HUES64 (cell line): Measurements from ENCODE around the gene KRTAP4-9.
"Not testable (repeated sequence)": the region's sequence is repeated elsewhere in the genome, so short reads cannot be mapped to it uniquely, and the experiment has no call there.

Experiments
- H3K27ac ChIP-seq: 2 replicates; pipeline ENCODE4 v1.7.0; 2013; ENCODE audit warnings: low read depth, low read length, inconsistent platforms
- H3K27me3 ChIP-seq: 2 replicates; pipeline ENCODE4 v1.6.1; 2013; ENCODE audit warnings: mild to moderate bottlenecking, low read length; ENCODE audit not compliant: insufficient read depth
- H3K36me3 ChIP-seq: 2 replicates; pipeline ENCODE4 v1.6.1; 2013; ENCODE audit warnings: mild to moderate bottlenecking, low read length; ENCODE audit not compliant: insufficient read depth
- H3K4me1 ChIP-seq: 2 replicates; pipeline ENCODE4 v1.6.1; 2013; ENCODE audit warnings: mild to moderate bottlenecking, low read length, moderate library complexity; ENCODE audit not compliant: insufficient read depth
- H3K4me3 ChIP-seq: 2 replicates; pipeline ENCODE4 v1.5.1; 2013; ENCODE audit warnings: mild to moderate bottlenecking, low read length, moderate library complexity
- H3K9ac ChIP-seq: 2 replicates; pipeline ENCODE4 v1.6.1; 2013; ENCODE audit warnings: mild to moderate bottlenecking, low read depth, low read length
- H3K9me3 ChIP-seq: 2 replicates; pipeline ENCODE4 v1.6.1; 2013; ENCODE audit warnings: low read depth, low read length; ENCODE audit not compliant: insufficient read depth
- WGBS: fragments of 150-250, 120-280 bp; methylation state at CpG from one replicate; pipeline ENCODE4 v1.1.7; 2013; ENCODE audit warnings: missing lambda C conversion rate; 5-methylcytosine and 5-hydroxymethylcytosine counted together

KRTAP4-9 gene

GRCh38 chr17:41139865-41140264 lies 34.7 kb downstream of the KRTAP4-9 start:
- H3K36me3 ChIP-seq, H3K4me1 ChIP-seq, H3K27ac ChIP-seq, H3K4me3 ChIP-seq, H3K27me3 ChIP-seq, H3K9ac ChIP-seq: not testable (repeated sequence)
- peaks cover 22% of the 10 kb centered on the region for H3K9me3 ChIP-seq
- 90% methylated on average over 12 of the region's 12 CpGs for WGBS

- Histone ChIP-seq H3K4me1 (no peaks in the 10 kb centered on the region), H3K27me3 (no peaks in the 10 kb centered on the region), H3K9me3 (peaks cover 22% of the 10 kb centered on the region), H3K36me3 (no peaks in the 10 kb centered on the region), H3K4me3 (no peak within 1 kb of the TSS), H3K27ac (no peak within 1 kb of the TSS), H3K9ac (no peak within 1 kb of the TSS)
- 92% methylated on average over 6 of the region's 6 CpGs for WGBS
Measured at GRCh38 chr17:41140360-41141131, 35.4 kb downstream of the KRTAP4-9 start, which contains the start of gene KRTAP4-6. TSS of gene KRTAP4-6 (minus strand) at chr17:41140544. CDS start at chr17:41140487, 57 bp downstream.

- H3K9ac ChIP-seq = no peak overlapping the region
- H3K4me1 ChIP-seq = no peaks in the 10 kb centered on the region
- H3K27ac ChIP-seq = no peak overlapping the region
Measured at GRCh38 chr17:41141361-41141760, 36.2 kb downstream of the KRTAP4-9 start.

GRCh38 chr17:41144846-41145245 lies 39.7 kb downstream of the KRTAP4-9 start:
- WGBS = 87% methylated on average over 1 of the region's 1 CpG

More at GRCh38 chr17:41141361-41141760, 36.2 kb downstream of the KRTAP4-9 start:
- Histone ChIP-seq H3K36me3 (no peaks in the 10 kb centered on the region), H3K9me3 (peaks cover 22% of the 10 kb centered on the region), H3K4me3 (no peak overlapping the region), H3K27me3 (no peaks in the 10 kb centered on the region)

GRCh38 chr17:41145261-41145660 lies 40.1 kb downstream of the KRTAP4-9 start:
- Histone ChIP-seq H3K36me3 (no peaks in the 10 kb centered on the region), H3K9me3 (peaks cover 17% of the 10 kb centered on the region), H3K9ac (no peak overlapping the region), H3K4me1 (no peaks in the 10 kb centered on the region), H3K4me3 (no peak overlapping the region), H3K27me3 (no peaks in the 10 kb centered on the region), H3K27ac (no peak overlapping the region)
- WGBS = 60% methylated on average over 1 of the region's 2 CpGs

More at GRCh38 chr17:41144846-41145245, 39.7 kb downstream of the KRTAP4-9 start:
- H3K9me3 ChIP-seq = peaks cover 18% of the 10 kb centered on the region
- H3K36me3 ChIP-seq = no peaks in the 10 kb centered on the region
- H3K4me3 ChIP-seq = no peak overlapping the region
- H3K4me1 ChIP-seq = no peaks in the 10 kb centered on the region
- no peak overlapping the region for H3K9ac ChIP-seq
- no peak overlapping the region for H3K27ac ChIP-seq
- H3K27me3 ChIP-seq = no peaks in the 10 kb centered on the region

- no peaks in the 10 kb centered on the region for H3K4me1 ChIP-seq
- peaks cover 11% of the 10 kb centered on the region for H3K9me3 ChIP-seq
- H3K27me3 ChIP-seq = no peaks in the 10 kb centered on the region
- no peak overlapping the region for H3K4me3 ChIP-seq
- H3K9ac ChIP-seq = no peak overlapping the region
- WGBS = 91% methylated on average over 2 of the region's 2 CpGs
- H3K36me3 ChIP-seq = no peaks in the 10 kb centered on the region
- H3K27ac ChIP-seq = no peak overlapping the region
Measured at GRCh38 chr17:41147531-41148204, 42.5 kb downstream of the KRTAP4-9 start.

GRCh38 chr17:41148971-41149651 lies 43.9 kb downstream of the KRTAP4-9 start:
- H3K4me1 ChIP-seq, H3K36me3 ChIP-seq, H3K27me3 ChIP-seq, H3K9ac ChIP-seq, H3K9me3 ChIP-seq, H3K4me3 ChIP-seq, H3K27ac ChIP-seq: not testable (repeated sequence)
- WGBS = 88% methylated on average over 10 of the region's 10 CpGs

- Histone ChIP-seq H3K9ac (no peak within 1 kb of the TSS), H3K27ac (no peak within 1 kb of the TSS), H3K4me1 (no peaks in the 10 kb centered on the region), H3K9me3 (no peaks in the 10 kb centered on the region), H3K27me3 (no peaks in the 10 kb centered on the region), H3K36me3 (no peaks in the 10 kb centered on the region), H3K4me3 (no peak within 1 kb of the TSS)
- 54% methylated on average over 2 of the region's 2 CpGs for WGBS
Measured at GRCh38 chr17:41149652-41149985, 44.4 kb downstream of the KRTAP4-9 start, which contains the start of gene KRTAP4-5. TSS of gene KRTAP4-5 (minus strand) at chr17:41149825. CDS start at chr17:41149767, 58 bp downstream.

GRCh38 chr17:41150026-41150425 lies 44.8 kb downstream of the KRTAP4-9 start:
- WGBS = 88% methylated on average over 4 of the region's 4 CpGs
- H3K9ac ChIP-seq = no peak overlapping the region
- no peak overlapping the region for H3K27ac ChIP-seq

GRCh38 chr17:41151525-41151924 lies 46.3 kb downstream of the KRTAP4-9 start:
- H3K27me3 ChIP-seq = no peaks in the 10 kb centered on the region
- no peak overlapping the region for H3K9ac ChIP-seq
- H3K27ac ChIP-seq = no peak overlapping the region
- 90% methylated on average over 1 of the region's 2 CpGs for WGBS
- no peaks in the 10 kb centered on the region for H3K9me3 ChIP-seq
- no peaks in the 10 kb centered on the region for H3K4me1 ChIP-seq
- no peak overlapping the region for H3K4me3 ChIP-seq
- H3K36me3 ChIP-seq = no peaks in the 10 kb centered on the region

More at GRCh38 chr17:41150026-41150425, 44.8 kb downstream of the KRTAP4-9 start:
- H3K9me3 ChIP-seq = no peaks in the 10 kb centered on the region
- H3K36me3 ChIP-seq = no peaks in the 10 kb centered on the region
- no peak overlapping the region for H3K4me3 ChIP-seq
- no peaks in the 10 kb centered on the region for H3K27me3 ChIP-seq
- no peaks in the 10 kb centered on the region for H3K4me1 ChIP-seq

- H3K4me1 ChIP-seq = no peaks in the 10 kb centered on the region
- H3K9me3 ChIP-seq = no peaks in the 10 kb centered on the region
- H3K27me3 ChIP-seq = no peaks in the 10 kb centered on the region
- H3K27ac ChIP-seq = no peak overlapping the region
- H3K36me3 ChIP-seq = no peaks in the 10 kb centered on the region
- WGBS = 96% methylated on average over 2 of the region's 2 CpGs
- H3K9ac ChIP-seq = no peak overlapping the region
- no peak overlapping the region for H3K4me3 ChIP-seq
Measured at GRCh38 chr17:41153856-41154255, 48.7 kb downstream of the KRTAP4-9 start.
